Activated CD4-positive, alpha-beta T cell treated with anti-CD3 and anti-CD28 coated beads, Interleukin-2, amount 50 U/mL, for 48 hours (primary cell): ENCODE results near the gene OPN4.

ENCODE experiments used
- DNase-seq, 2 experiments: peaks; one replicate each; pipeline ENCODE4 v3.0.0-alpha.2; 2020

The OPN4 gene

GRCh38 chr10:86705139-86705538, 50.8 kb downstream of the OPN4 start:
- DNase-seq = no peak

GRCh38 chr10:86705905-86706304, 51.6 kb downstream of the OPN4 start:
- DNase-seq = no peak

DNA sequence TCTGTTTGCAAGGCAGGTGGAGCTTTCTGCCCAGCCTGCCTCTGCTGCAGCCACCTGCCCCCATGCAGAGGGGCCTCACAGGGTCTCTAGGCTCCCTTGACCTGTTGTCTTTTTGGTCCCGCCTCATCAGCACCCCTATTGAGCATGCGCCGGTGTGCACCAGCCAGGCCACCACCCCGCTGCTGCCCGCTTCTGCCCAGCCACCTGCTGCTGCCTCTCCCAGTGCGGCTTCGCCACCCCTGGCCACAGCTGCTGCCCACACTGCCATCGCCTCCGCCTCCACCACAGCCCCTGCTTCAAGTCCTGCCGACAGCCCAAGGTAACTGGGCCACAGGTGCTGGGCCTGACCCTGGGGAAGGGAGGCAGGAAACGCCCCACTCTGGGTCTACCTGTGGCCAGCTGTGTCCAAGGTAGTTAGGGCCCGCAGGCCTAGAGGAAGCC, 52.1 kb downstream of the OPN4 start:
- DNase-seq = no peak

DNA sequence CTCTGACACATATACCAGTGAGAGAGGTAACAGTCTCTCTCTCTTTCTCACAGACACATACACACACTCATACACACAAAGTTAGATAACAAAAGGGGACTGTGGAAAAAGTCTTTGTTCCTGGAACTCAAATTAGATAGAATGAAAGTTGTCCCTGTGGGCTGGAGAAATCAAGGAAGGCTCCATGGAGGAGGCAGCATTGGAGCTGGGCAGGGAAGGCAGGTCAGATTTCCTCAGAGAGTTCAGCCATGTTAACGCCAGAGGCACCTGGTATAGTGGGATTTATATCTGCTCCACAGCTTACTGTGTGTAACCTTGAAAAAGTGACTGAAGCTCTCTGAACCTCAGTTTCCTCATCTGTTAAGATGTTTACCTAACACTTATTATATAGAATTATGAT, 52.6 kb downstream of the OPN4 start:
- no peak for DNase-seq

DNA sequence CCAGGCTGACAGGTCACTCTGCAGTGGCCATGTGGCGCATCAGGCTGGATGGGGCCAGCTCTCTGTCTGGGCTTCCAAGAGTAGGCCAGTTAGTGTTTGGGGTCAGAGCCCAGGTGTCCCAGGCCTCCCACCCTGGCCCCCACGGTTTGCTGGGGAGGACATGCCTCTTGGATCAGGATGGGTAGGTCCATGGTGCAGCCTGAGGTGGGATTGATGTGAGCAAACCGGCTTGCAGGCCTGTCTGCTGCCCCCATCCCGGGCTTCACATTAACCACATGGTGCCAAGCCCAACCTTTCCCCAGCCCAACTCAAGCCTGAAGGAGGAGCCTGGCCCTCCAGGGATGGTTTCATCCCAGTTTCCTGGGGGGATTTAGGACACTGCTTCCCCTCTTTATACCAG, 53.2 kb downstream of the OPN4 start:
- no peak for DNase-seq

- no peak for DNase-seq
Measured at GRCh38 chr10:86708068-86708782, 53.9 kb downstream of the OPN4 start.

DNA sequence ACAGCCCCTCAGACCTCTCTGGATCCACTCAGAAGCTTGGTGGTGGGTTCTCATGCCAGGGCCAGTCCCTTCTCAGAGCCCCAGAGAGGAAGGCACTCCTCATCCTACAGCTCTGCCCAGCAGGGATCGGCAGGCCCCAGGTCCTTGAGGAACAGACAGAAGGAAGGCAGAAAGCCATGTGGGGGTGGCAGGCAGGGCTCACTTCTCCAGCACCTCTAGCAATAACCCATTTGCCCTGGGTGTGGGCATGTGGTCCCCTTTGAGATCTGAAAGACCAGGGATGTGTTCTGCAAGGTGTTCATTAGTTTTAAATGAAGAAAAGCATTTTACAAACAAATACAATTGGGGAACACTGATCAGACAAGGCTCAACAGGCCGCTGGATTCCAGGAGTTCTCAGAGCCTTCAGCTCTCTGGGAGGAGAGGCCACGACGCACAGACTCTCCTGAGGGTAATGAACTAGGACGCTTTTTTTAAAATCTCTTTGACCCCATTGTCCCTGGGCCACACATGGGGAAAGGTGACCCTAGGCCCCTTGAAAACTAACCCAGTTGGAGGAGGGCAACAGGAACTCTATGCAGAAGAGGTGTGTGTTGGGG, 54.5 kb downstream of the OPN4 start:
- no peak for DNase-seq

DNA sequence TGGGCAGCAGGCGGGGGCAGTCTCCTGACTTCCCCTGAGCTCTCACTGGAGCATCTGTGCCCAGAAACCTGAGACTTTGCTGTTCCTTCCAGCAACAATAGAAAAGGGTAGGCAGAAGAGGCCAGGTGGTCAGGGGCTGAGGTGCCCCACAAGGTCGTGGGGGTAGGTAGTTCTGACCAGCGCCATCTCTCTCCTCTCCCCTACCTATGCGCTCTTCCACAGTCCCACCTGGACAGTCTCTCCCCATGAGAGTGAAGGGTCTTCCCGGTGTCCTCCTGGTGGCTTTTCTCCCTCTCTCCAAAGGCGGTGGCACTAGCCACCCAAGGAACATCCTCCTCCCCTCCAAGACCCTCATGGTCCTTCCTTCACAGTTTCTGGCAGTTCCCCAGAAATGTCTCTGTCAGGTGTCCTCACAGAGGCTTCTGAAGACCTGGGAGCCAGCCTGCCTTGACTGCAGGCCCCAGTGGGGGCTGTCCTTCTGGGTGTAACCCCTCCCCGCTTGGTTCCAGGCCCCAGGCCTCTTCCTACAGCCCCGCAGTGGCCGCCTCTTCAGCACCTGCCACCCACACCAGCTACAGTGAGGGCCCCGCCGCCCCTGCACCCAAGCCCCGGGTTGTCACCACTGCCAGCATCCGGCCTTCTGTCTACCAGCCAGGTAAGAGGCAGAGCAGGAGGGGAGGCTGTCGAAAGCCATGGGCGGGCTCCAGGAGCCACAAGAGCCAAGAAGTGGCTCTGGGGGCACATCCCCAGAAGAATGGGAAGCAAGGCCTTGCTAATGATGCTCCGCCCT, 55.2 kb downstream of the OPN4 start:
- no peak for DNase-seq

GRCh38 chr10:86710987-86711512, 56.7 kb downstream of the OPN4 start:
- peak; percentile 80 to 85 for DNase-seq

DNA sequence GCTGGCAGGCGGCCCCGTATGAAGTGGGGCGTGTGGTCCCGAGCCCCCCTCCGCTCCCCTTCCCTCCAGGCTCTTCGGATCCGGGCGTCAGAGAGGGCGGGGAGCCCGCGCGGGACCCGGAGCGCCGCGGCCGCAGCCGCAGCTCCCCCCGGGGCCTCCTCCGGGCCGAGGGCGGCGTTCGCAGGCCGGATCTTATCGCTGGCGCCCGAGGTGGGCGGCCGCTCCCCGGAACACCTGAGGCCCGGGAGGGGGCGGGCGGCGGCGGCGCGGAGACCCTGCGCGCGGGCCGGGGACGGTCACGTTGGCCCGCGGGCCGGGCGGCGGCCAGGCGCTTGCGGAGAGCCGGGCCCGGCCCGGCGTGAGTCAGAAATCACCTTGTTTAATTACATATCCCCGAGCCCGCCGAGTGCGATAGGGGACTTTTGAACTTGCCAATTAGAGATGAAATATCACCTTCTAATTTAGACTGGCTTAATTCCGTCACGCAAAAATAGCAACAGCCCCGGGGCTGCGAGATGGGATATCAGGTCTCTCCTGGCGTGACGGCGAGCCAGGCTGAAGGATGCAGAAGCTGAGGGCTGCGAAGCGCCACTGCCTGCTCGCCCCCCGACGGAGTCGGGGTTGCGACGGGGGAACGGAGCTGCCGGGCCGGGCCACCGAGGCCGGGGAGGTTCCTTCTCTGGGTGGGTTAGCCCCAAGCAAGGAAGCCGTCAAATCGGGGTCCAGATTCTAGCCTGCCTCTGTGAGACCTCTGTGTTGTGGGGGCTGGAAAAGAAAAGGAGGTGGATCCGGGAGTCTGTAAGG, 57.4 kb downstream of the OPN4 start:
- peak; percentile 50 to 56 for DNase-seq

DNA sequence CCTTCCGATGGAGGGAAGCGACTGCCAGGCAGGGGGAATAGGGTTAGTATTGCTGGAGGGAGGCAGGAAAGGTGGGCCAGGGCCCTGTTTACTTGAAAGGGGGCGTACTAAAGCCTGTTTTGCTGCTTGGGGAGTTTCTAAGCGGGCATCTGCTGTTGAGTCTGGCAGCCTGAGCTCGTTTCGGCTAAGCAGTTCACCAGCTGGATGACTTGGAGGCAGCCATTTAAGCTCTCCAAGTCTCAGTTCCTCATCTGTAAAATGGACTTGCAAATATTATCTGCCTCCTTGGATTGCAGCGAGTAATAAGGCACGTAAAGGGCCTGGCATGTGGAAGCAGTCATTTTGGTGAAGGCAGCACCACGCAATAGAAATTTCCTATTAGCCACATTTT, 58.0 kb downstream of the OPN4 start:
- no peak for DNase-seq

- DNase-seq = no peak
Measured at GRCh38 chr10:86715156-86715795, 60.9 kb downstream of the OPN4 start.

- no peak for DNase-seq
Measured at GRCh38 chr10:86715836-86716235, 61.5 kb downstream of the OPN4 start.
